Astrocyte (in vitro differentiated cells and primary cell): ENCODE data around the gene MACO1. TPM values are rescaled to one million over a fixed set of nuclear protein-coding genes. Genes with fewer than 3 reads are reported as not detected.

ENCODE experiments used
- DNase-seq: peaks from one replicate; pipeline ENCODE4 v3.0.0-alpha.2; 2010; ENCODE audit warnings: low read depth
- FAIRE-seq: peaks from 2 replicates; lab custom pipeline; 2011; peaks lifted over from hg19 to GRCh38; lab: Jason Lieb, UNC
- H2AFZ ChIP-seq: 2 replicates; pipeline ENCODE4 v1.6.0; 2012; ENCODE audit warnings: low read depth, low read length, inconsistent platforms
- H3K27ac ChIP-seq: 2 replicates; pipeline ENCODE4 v1.5.1; 2011; ENCODE audit warnings: low read depth, low read length, inconsistent platforms
- H3K27me3 ChIP-seq: 2 replicates; pipeline ENCODE4 v1.6.0; 2011; ENCODE audit warnings: low read length, inconsistent platforms; ENCODE audit not compliant: insufficient read depth
- H3K36me3 ChIP-seq: 2 replicates; pipeline ENCODE4 v1.5.1; 2011; ENCODE audit warnings: low read length, inconsistent platforms; ENCODE audit not compliant: insufficient read depth
- H3K4me1 ChIP-seq: 2 replicates; pipeline ENCODE4 v1.5.1; 2011; ENCODE audit warnings: low read length, inconsistent platforms; ENCODE audit not compliant: insufficient read depth
- H3K4me2 ChIP-seq: 2 replicates; pipeline ENCODE4 v1.6.0; 2012; ENCODE audit warnings: low read length, inconsistent platforms
- H3K4me3 ChIP-seq: 2 replicates; pipeline ENCODE4 v1.5.1; 2011; ENCODE audit warnings: low read depth, mild to moderate bottlenecking, low read length, inconsistent platforms; ENCODE audit not compliant: insufficient read depth
- H3K79me2 ChIP-seq: 2 replicates; pipeline ENCODE4 v1.6.0; 2012; ENCODE audit warnings: mild to moderate bottlenecking, low read length, inconsistent platforms; ENCODE audit not compliant: insufficient read depth
- H3K9ac ChIP-seq: 2 replicates; pipeline ENCODE4 v1.6.0; 2012; ENCODE audit warnings: mild to moderate bottlenecking, low read length, inconsistent platforms
- H3K9me3 ChIP-seq: 2 replicates; pipeline ENCODE4 v1.5.1; 2012; ENCODE audit warnings: low read depth, mild to moderate bottlenecking, low read length, inconsistent platforms; ENCODE audit not compliant: insufficient read depth
- H4K20me1 ChIP-seq: 2 replicates; pipeline ENCODE4 v1.6.0; 2012; ENCODE audit warnings: low read length, inconsistent platforms; ENCODE audit not compliant: insufficient read depth
- H3K27ac Mint-ChIP-seq: one replicate; pipeline ENCODE4 v1.8.0; 2021; ENCODE audit warnings: mild to moderate bottlenecking, mixed read lengths; ENCODE audit not compliant: unreplicated experiment
- H3K27me3 Mint-ChIP-seq: one replicate; pipeline ENCODE4 v1.8.0; 2021; ENCODE audit warnings: low read depth, mixed read lengths; ENCODE audit not compliant: unreplicated experiment
- H3K36me3 Mint-ChIP-seq: one replicate; pipeline ENCODE4 v1.8.0; 2021; ENCODE audit warnings: low read depth, mixed read lengths; ENCODE audit not compliant: unreplicated experiment
- H3K4me1 Mint-ChIP-seq: one replicate; pipeline ENCODE4 v1.8.0; 2021; ENCODE audit warnings: low read depth, mixed read lengths; ENCODE audit not compliant: unreplicated experiment
- H3K4me3 Mint-ChIP-seq: one replicate; pipeline ENCODE4 v1.8.0; 2021; ENCODE audit warnings: mild to moderate bottlenecking, moderate library complexity, mixed read lengths; ENCODE audit not compliant: unreplicated experiment
- H3K9me3 Mint-ChIP-seq: one replicate; pipeline ENCODE4 v1.8.0; 2021; ENCODE audit warnings: mild to moderate bottlenecking, mixed read lengths; ENCODE audit not compliant: unreplicated experiment
- CTCF ChIP-seq: IDR thresholded peaks from 2 replicates; pipeline ENCODE4 v1.5.1; 2011; ENCODE audit warnings: low read depth, mild to moderate bottlenecking, inconsistent platforms, low read length, moderate library complexity; ENCODE audit not compliant: insufficient read depth
- EZH2 ChIP-seq: IDR thresholded peaks from 2 replicates; pipeline ENCODE4 v1.6.1; 2012; ENCODE audit warnings: mild to moderate bottlenecking, low read length, inconsistent platforms; ENCODE audit not compliant: insufficient read depth
- total RNA-seq: library from RNA; stranded (reverse); gene quantifications from 2 replicates; pipeline ENCODE4 v1.2.1, GENCODE V29; 2021

The MACO1 gene
- total RNA-seq, 1 donor from 2014 or later: 31.8 TPM

- Histone ChIP-seq H3K9me3 (no peaks in the 10 kb centered on the region), H3K27me3 (no peaks in the 10 kb centered on the region), H3K36me3 (no peaks in the 10 kb centered on the region), H3K4me2 (no peak overlapping the region), H2AFZ (no peak overlapping the region), H3K79me2 (no peaks in the 10 kb centered on the region), H4K20me1 (no peaks in the 10 kb centered on the region), H3K27ac (no peak overlapping the region), H3K4me3 (no peak overlapping the region), H3K4me1 (no peaks in the 10 kb centered on the region), H3K9ac (no peak overlapping the region)
- Mint-ChIP-seq H3K4me1 (no peaks in the 10 kb centered on the region), H3K27me3 (peaks cover 10% of the 10 kb centered on the region), H3K36me3 (no peaks in the 10 kb centered on the region), H3K4me3 (no peak overlapping the region), H3K9me3 (peaks cover 2% of the 10 kb centered on the region), H3K27ac (no peak overlapping the region)
- no peak for FAIRE-seq
- DNase-seq: no peak
- TF ChIP-seq CTCF (no peak), EZH2 (no peak)
Measured at GRCh38 chr1:25517476-25518394, 87.0 kb downstream of the MACO1 start.

DNA sequence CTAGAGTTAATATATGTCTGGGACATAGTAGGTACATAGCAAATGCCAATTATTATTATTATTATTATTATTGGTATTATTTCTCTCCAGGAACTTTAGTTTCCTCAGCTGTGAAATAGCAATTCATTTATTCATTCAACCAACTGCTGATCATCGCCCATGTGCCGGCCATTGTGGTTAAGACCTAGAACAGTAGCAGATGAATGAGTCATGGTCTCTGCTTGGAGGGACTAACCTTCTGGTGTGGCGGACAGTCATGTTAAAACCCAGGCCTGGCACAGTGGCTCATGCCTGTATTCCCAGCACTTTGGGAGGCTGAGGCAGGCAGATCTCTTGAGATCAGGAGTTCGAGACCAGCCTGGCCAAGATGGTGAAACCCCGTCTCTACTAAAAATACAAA is 88.9 kb downstream of the MACO1 start:
- no peaks in the 10 kb centered on the region for H3K4me1 Mint-ChIP-seq
- H3K79me2 ChIP-seq: no peaks in the 10 kb centered on the region
- H3K4me3 ChIP-seq: no peak overlapping the region
- no peaks in the 10 kb centered on the region for H4K20me1 ChIP-seq
- DNase-seq: peak; percentile 79
- TF ChIP-seq EZH2 (no peak), CTCF (no peak)
- no peaks in the 10 kb centered on the region for H3K36me3 ChIP-seq
- no peaks in the 10 kb centered on the region for H3K36me3 Mint-ChIP-seq
- H2AFZ ChIP-seq: no peak overlapping the region
- no peaks in the 10 kb centered on the region for H3K9me3 ChIP-seq
- no peak overlapping the region for H3K4me3 Mint-ChIP-seq
- no peak overlapping the region for H3K27ac ChIP-seq
- H3K4me2 ChIP-seq: no peak overlapping the region
- H3K27ac Mint-ChIP-seq: no peak overlapping the region
- no peaks in the 10 kb centered on the region for H3K4me1 ChIP-seq
- FAIRE-seq: no peak
- peaks cover 2% of the 10 kb centered on the region for H3K27me3 ChIP-seq
- H3K27me3 Mint-ChIP-seq: peaks cover 16% of the 10 kb centered on the region
- no peak overlapping the region for H3K9ac ChIP-seq
- peaks cover 1% of the 10 kb centered on the region for H3K9me3 Mint-ChIP-seq
